CD4-positive, alpha-beta T cell treated with Interleukin-15 for 4 hours (primary cell): ENCODE measurements around the gene SCAF1.

ENCODE experiments used
- DNase-seq: peaks from one replicate; pipeline ENCODE4 v3.0.0-alpha.2; 2020; ENCODE audit warnings: low spot score

SCAF1 gene

GRCh38 chr19:49641688-49642491 is at the start of gene SCAF1:
Gene SCAF1 (plus strand): TSS chr19:49642209. CDS start chr19:49645027, 2,818 bp downstream.
- peak; percentile 99 for DNase-seq

- no peak for DNase-seq
Measured at GRCh38 chr19:49592486-49593232, 49.4 kb upstream of the SCAF1 start.

- DNase-seq: peak; percentile 93
Measured at GRCh38 chr19:49593233-49594113, 48.5 kb upstream of the SCAF1 start.

- DNase-seq: no peak
Measured at GRCh38 chr19:49594157-49594992, 47.6 kb upstream of the SCAF1 start.

GRCh38 chr19:49594993-49595818 is 46.8 kb upstream of the SCAF1 start:
- DNase-seq: no peak

GRCh38 chr19:49595819-49596404 is 46.1 kb upstream of the SCAF1 start:
- no peak for DNase-seq

- DNase-seq: no peak
Measured at GRCh38 chr19:49596407-49596806, 45.6 kb upstream of the SCAF1 start.

GRCh38 chr19:49596954-49597702 is 44.9 kb upstream of the SCAF1 start:
- DNase-seq: no peak

GRCh38 chr19:49597703-49597974 is 44.4 kb upstream of the SCAF1 start:
- no peak for DNase-seq

- no peak for DNase-seq
Measured at GRCh38 chr19:49599378-49600295, 42.4 kb upstream of the SCAF1 start.

GRCh38 chr19:49601482-49602038 is 40.4 kb upstream of the SCAF1 start:
- DNase-seq: no peak

- no peak for DNase-seq
Measured at GRCh38 chr19:49602806-49603205, 39.2 kb upstream of the SCAF1 start.

- no peak for DNase-seq
Measured at GRCh38 chr19:49605605-49606004, 36.4 kb upstream of the SCAF1 start.

- no peak for DNase-seq
Measured at GRCh38 chr19:49609499-49610092, 32.4 kb upstream of the SCAF1 start.

GRCh38 chr19:49613374-49613773 is 28.6 kb upstream of the SCAF1 start:
- DNase-seq: no peak

GRCh38 chr19:49614096-49614833 is 27.7 kb upstream of the SCAF1 start:
- DNase-seq: peak; percentile 27

- no peak for DNase-seq
Measured at GRCh38 chr19:49615861-49616260, 26.1 kb upstream of the SCAF1 start.
